Measurements from ENCODE around the gene MAP4K4.

GRCh38 chr2:101692041-101692440 lies 5.5 kb upstream of the MAP4K4 start:
- TF ChIP-seq CTCF (IDR thresholded peaks at IDR 0.05; ENCODE audit: low read length) (no peak), EZH2 (optimal IDR thresholded peaks at IDR 0.05; ENCODE audit: low read depth, low read length) (no peak)
